HCT116 (cell line): ENCODE data around the gene ACP1.

ENCODE experiments used
- ATF3 ChIP-seq: IDR thresholded peaks from 2 replicates; pipeline ENCODE4 v1.6.1; 2012
- CEBPB ChIP-seq: IDR thresholded peaks from 2 replicates; pipeline ENCODE4 v1.6.1; 2012; ENCODE audit warnings: low read depth
- CTCF ChIP-seq, 3 experiments: fragments of 200-600 bp in 1 of 3; sonication (generic) in 1 of 3; IDR thresholded peaks in 2 of 3; conservative IDR thresholded peaks in 1 of 3; 2 replicates each; pipeline ENCODE4 v1.5.1; 2012 to 2017; ENCODE audit warnings: low read depth in 2 of 3, low read length in 2 of 3, antibody characterized with exemption in 1 of 3, borderline replicate concordance in 1 of 3, control low read depth in 1 of 3, mild to moderate bottlenecking in 1 of 3, mixed read lengths in 1 of 3, mixed run types in 1 of 3, moderate library complexity in 1 of 3; ENCODE audit not compliant: insufficient read depth in 1 of 3
- EZH2phosphoT487 ChIP-seq: fragments of 200-600 bp; IDR thresholded peaks from 2 replicates; pipeline ENCODE4 v1.6.1; 2018; ENCODE audit warnings: antibody characterized with exemption, borderline replicate concordance
- POLR2A ChIP-seq: IDR thresholded peaks from 2 replicates; pipeline ENCODE4 v1.7.0; 2011; ENCODE audit warnings: borderline replicate concordance; ENCODE audit not compliant: insufficient read depth, insufficient read length; ENCODE audit errors: extremely low read depth
- POLR2AphosphoS5 ChIP-seq: IDR thresholded peaks from 2 replicates; pipeline ENCODE4 v1.6.1; 2011; ENCODE audit warnings: mild to moderate bottlenecking, low read depth, low read length, moderate library complexity
- REST ChIP-seq: IDR thresholded peaks from 2 replicates; pipeline ENCODE4 v1.6.1; 2012; ENCODE audit warnings: low read depth
- SP1 ChIP-seq: IDR thresholded peaks from 2 replicates; pipeline ENCODE4 v1.6.1; 2012; ENCODE audit warnings: low read depth
- YY1 ChIP-seq: IDR thresholded peaks from 2 replicates; pipeline ENCODE4 v1.6.1; 2011; ENCODE audit warnings: low read length, low read depth, moderate library complexity, mild to moderate bottlenecking; ENCODE audit not compliant: insufficient replicate concordance; ENCODE audit errors: extremely low read depth
- ZBTB33 ChIP-seq: IDR thresholded peaks from 2 replicates; pipeline ENCODE4 v1.6.1; 2011; ENCODE audit warnings: mild to moderate bottlenecking, low read length, moderate library complexity; ENCODE audit not compliant: insufficient replicate concordance; ENCODE audit errors: extremely low read depth

- TF ChIP-seq CTCF (IDR thresholded peaks at IDR 0.05 in 2 of 3, conservative IDR thresholded peaks at IDR 0.05 in 1 of 3; ENCODE audit: borderline replicate concordance in 1 of 3, insufficient read depth in 1 of 3, low read depth in 2 of 3, low read length in 2 of 3) (no peak), REST (no peak), ATF3 (no peak), POLR2AphosphoS5 (no peak), SP1 (no peak), POLR2A (no peak), ZBTB33 (no peak), YY1 (no peak), CEBPB (no peak), EZH2phosphoT487 (no peak)
Observed at GRCh38 chr2:248724-249123, 16.0 kb upstream of the ACP1 start.
